ENCODE measurements around the gene EFEMP2.

DNA sequence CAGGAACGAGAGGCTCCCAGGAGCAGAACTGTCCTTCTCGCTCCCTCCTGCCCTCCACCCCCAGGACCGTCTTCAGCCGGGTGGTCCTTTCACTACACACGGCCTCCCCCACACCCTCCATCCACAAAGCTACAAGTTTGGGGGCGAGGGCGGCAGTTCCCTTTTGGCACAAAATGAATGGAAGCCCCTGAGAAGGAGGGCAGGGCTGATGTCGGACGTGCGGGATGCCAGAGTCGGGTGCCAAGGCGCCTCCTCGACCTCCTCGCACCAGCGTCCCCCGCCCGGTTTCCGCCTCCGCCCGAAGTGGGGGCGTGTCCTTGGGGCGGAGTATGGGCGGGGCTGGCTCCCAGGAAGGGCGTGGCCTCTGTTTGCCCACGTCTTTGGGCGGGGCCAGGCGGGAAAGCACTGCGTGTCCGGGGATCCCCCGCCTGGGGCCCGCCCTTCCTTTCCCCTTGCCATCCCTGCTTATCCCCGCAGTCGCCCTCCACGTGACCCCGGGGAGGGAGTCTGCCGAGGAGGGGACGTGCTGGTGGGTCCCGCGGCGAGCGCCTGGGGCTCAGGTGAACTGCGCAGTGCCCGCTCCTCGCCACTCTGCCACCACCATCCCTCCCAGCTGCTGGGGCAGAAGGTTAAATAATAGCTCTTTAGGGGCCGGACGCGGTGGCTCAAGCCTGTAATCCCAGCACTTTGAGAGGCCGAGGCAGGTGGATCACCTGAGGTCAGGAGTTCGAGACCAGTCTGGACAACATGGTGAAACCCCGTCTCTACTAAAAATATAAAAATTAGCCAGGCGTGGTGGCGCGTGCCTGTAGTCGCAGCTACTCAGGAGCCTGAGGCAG lies 937 bp upstream of the EFEMP2 start:
- TF ChIP-seq, protein P1, sequence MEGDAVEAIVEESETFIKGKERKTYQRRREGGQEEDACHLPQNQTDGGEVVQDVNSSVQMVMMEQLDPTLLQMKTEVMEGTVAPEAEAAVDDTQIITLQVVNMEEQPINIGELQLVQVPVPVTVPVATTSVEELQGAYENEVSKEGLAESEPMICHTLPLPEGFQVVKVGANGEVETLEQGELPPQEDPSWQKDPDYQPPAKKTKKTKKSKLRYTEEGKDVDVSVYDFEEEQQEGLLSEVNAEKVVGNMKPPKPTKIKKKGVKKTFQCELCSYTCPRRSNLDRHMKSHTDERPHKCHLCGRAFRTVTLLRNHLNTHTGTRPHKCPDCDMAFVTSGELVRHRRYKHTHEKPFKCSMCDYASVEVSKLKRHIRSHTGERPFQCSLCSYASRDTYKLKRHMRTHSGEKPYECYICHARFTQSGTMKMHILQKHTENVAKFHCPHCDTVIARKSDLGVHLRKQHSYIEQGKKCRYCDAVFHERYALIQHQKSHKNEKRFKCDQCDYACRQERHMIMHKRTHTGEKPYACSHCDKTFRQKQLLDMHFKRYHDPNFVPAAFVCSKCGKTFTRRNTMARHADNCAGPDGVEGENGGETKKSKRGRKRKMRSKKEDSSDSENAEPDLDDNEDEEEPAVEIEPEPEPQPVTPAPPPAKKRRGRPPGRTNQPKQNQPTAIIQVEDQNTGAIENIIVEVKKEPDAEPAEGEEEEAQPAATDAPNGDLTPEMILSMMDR (conservative IDR thresholded peaks at IDR 0.05; ENCODE audit: low read depth, low read length) = no peak
- TF ChIP-seq EZH2 (IDR thresholded peaks at IDR 0.05; ENCODE audit: borderline replicate concordance, low read depth, low read length, poor library complexity, severe bottlenecking) = no peak

Data from A673 (cell line).